Erythroblast (primary cell): ENCODE data around the gene NNAT.

Experiments used
- GATA1 ChIP-seq: IDR thresholded peaks from 2 replicates; pipeline ENCODE4 v1.6.1; 2011; ENCODE audit warnings: low read depth, mild to moderate bottlenecking, control low read depth, low read length, moderate library complexity
- POLR2A ChIP-seq: IDR thresholded peaks from 2 replicates; pipeline ENCODE4 v1.6.1; 2011; ENCODE audit warnings: mild to moderate bottlenecking, low read length

DNA sequence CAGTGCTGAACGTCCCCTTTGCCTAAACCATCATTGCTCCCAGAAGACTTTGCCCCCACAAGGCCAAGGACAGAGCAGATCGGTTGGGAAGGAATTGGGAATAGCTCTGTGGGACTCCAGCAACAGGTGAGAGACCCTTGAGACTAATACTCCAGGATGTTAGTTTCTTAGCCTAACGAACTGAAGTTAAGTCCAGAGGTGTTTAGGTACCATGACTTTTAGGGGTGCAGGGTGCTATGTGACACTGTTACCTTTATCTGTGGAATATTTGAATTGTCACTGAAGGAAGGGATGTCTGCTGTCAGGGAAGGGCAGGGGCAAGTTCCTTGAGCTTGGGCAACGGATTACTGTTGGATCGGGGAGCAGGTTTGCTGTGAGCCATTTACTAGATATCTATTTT is 4.8 kb downstream of the NNAT start:
- TF ChIP-seq POLR2A (no peak), GATA1 (no peak)
